ENCODE data around the gene OPN1MW3.
"Not testable (repeated sequence)": the region's sequence is repeated elsewhere in the genome, so short reads cannot be mapped to it uniquely, and the experiment has no call there.

The OPN1MW3 gene

GRCh38 chrX:154298312-154298711 is 40.9 kb downstream of the OPN1MW3 start:
- no peak for DNase-seq

GRCh38 chrX:154300816-154301215 is 43.4 kb downstream of the OPN1MW3 start:
- no peak for DNase-seq

GRCh38 chrX:154302998-154303397 is 45.6 kb downstream of the OPN1MW3 start:
- not testable (repeated sequence) for DNase-seq

GRCh38 chrX:154303476-154303875 is 46.1 kb downstream of the OPN1MW3 start:
- DNase-seq = no peak

- DNase-seq = no peak
Measured at GRCh38 chrX:154304846-154305245, 47.5 kb downstream of the OPN1MW3 start.

- no peak for DNase-seq
Measured at GRCh38 chrX:154305541-154306205, 48.3 kb downstream of the OPN1MW3 start.

- DNase-seq = no peak
Measured at GRCh38 chrX:154307202-154307601, 49.8 kb downstream of the OPN1MW3 start.

GRCh38 chrX:154308108-154308946 is 50.9 kb downstream of the OPN1MW3 start:
- DNase-seq = no peak

- no peak for DNase-seq
Measured at GRCh38 chrX:154309041-154309775, 51.8 kb downstream of the OPN1MW3 start.

- no peak for DNase-seq
Measured at GRCh38 chrX:154310616-154311536, 53.5 kb downstream of the OPN1MW3 start.

GRCh38 chrX:154312116-154312515 is 54.7 kb downstream of the OPN1MW3 start:
- DNase-seq = no peak

- no peak for DNase-seq
Measured at GRCh38 chrX:154313147-154313546, 55.8 kb downstream of the OPN1MW3 start.

GRCh38 chrX:154315416-154315815 is 58.0 kb downstream of the OPN1MW3 start:
- no peak for DNase-seq

GRCh38 chrX:154317391-154317995 is 60.1 kb downstream of the OPN1MW3 start:
- no peak for DNase-seq

- no peak for DNase-seq
Measured at GRCh38 chrX:154320406-154320805, 63.0 kb downstream of the OPN1MW3 start.
